ENCODE data around the gene RAPGEFL1.
"Not testable (repeated sequence)": the region's sequence is repeated elsewhere in the genome, so short reads cannot be mapped to it uniquely, and the experiment has no call there.

Gene RAPGEFL1, protein sequence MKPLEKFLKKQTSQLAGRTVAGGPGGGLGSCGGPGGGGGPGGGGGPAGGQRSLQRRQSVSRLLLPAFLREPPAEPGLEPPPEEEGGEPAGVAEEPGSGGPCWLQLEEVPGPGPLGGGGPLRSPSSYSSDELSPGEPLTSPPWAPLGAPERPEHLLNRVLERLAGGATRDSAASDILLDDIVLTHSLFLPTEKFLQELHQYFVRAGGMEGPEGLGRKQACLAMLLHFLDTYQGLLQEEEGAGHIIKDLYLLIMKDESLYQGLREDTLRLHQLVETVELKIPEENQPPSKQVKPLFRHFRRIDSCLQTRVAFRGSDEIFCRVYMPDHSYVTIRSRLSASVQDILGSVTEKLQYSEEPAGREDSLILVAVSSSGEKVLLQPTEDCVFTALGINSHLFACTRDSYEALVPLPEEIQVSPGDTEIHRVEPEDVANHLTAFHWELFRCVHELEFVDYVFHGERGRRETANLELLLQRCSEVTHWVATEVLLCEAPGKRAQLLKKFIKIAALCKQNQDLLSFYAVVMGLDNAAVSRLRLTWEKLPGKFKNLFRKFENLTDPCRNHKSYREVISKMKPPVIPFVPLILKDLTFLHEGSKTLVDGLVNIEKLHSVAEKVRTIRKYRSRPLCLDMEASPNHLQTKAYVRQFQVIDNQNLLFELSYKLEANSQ

DNA sequence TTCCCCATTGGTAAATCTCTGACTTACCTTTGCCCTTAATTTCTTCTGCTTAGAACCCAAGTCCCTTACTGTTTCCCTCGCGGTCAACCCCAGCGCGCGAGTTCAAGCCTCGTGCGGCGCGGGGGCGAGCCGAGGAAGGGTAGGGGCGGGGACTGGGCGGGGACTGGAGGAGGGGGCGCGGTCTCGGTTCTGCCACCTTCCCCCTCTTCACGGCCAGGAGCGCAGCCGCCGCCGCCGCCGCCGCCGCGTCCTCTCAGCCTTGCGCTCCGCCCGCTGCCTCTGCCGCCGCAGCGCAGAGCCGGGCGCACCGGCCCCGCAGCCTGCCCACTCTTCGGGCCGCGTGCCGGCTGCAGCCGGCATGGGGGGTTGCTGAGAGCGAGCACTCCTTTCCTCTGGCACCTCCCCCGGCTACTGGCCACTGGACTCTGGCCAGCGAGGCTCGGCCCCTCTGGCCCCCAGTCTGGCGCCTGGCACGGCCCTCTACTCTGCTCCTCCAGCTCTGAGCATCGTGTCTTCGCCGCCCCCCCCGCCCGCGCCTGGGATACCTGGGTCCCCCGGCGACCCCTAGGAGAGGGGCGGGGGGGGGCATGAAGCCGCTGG is at the start of gene RAPGEFL1:
TSS of gene RAPGEFL1 (plus strand) at position 196 of the 600 bp plus-strand sequence. CDS start at position 588, 392 bp downstream.
- peak; percentile 78 for DNase-seq (ENCODE audit: low spot score)

DNA sequence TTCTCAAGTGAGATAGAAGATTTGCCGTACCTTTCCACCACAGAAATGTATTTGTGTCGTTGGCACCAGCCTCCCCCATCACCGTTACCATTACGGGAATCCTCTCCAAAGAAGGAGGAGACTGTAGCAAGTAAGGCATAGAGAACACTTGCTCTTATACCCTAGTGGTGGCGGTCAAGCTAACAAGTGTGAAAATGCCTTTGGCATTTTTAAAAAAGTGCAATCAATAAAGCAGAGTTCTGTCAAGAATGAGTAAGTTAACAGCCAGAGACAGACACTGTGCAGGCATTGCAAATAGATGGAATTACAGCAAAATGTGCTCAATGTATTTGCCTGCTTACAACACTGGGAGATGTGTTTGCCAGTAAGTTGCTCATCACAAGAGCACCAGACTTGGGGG is 47.8 kb upstream of the RAPGEFL1 start:
- DNase-seq (ENCODE audit: low spot score) = no peak

DNA sequence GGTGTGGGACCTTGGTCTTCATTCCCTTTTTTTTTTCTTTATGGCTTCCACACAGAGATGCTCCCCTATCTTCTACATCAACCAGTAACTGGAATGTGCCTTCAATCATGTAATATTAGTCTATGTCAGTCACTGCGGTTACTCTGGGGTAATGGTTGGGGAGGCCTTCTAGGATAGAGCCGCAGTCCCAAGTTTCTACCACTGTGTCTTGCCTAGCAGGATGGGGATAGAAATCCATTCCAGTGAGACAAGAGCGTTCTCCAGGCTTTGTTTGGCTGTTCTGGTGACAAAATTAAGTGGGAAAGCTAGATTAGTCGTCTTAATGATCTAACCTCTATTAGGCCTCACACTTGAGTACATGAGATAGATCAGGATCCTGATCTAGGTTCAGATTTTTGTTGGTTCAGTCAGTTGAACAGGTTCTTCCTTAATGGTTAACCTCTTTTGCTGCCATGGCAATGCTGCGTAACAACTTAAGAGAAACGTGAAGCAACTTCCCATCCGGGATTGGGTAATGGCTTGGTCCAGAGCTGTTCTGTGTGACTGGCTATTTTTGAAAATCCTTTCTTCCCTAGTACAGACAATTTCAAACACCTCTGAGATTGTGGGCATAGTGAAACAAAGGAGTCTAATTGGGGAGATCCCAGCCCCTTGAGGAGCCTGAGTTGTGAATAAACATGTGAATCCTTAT is 46.8 kb upstream of the RAPGEFL1 start:
- no peak for DNase-seq (ENCODE audit: low spot score)

DNA sequence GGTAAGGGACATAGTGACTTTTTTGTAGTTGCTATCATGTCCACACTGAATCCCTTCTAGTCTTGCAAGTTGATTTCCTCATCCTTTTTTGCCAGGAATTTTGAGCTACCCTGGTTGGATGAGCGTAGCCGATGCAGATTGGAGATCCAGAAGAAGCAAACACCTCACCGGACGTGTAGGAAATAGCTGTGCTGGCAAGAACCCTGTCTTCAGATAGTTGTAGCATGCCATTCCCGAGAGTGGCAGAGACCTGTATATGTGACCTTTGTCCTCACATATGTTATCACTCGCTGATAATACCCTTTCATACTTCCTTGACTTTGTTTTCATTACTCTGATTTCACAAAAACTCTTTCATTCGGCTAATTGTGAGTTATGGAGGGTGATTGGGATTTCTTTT is 43.1 kb upstream of the RAPGEFL1 start:
- no peak for DNase-seq (ENCODE audit: low spot score)

DNA sequence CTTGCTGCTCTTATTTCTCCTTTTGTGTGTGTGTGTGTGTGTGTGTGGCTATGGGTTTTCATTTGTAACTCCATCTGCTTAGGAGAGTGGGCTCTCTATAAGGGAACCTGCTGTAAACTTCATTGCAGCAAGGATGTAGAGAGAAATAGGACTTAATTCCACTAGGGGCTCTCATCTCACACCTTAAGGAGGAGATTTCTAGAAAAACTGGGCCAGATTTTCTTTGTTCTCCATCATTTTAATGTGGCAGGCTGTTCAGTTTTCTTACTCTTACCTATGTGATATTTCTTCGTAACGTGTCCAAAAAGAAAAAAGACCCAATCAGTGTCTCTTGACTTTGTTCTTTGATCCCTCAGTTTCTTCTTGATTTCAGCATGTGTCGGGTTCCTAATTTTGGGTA is 41.5 kb upstream of the RAPGEFL1 start:
- no peak for DNase-seq (ENCODE audit: low spot score)

DNA sequence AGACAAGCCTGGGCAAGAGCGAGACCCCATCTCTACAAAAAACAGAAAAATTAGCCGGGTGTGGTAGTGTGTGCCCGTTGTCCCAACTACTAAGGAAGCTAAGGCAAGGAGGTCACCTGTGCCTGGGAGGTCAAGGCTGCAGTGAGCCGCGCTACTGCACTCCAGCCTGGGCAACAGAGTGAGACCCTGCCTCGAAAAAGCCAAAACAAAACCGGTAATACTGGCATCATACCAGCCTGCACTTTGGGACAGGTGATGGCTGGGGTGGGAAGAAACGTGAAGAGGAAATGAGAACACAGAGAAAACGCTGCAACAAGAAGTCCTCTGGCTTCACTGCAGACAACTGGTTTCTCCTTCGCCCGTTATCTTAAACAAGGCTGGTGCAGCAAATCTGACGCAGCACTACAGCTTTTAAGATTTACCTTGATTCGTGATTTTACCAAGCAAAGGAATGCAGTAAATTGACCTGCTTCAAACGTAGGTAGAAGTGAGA is 37.7 kb upstream of the RAPGEFL1 start:
- no peak for DNase-seq (ENCODE audit: low spot score)

DNA sequence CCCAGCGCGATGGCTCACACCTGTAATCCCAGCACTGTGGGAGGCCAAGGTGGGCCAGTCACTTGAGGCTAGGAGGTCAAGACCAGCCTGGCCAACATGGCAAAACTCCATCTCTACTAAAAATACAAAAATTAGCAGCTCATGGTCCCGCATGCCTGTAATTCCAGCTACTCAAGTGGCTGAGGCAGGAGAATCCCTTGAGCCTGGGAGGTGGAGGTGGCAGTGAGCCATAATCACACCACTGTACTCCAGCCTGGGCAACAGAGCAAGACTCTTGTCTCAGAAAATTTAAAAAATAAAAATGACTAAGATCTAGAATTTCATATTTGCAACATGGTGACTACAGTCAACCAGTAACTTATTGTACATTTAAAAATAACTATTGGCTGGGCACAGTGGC is 34.1 kb upstream of the RAPGEFL1 start:
- DNase-seq (ENCODE audit: low spot score) = not testable (repeated sequence)

DNA sequence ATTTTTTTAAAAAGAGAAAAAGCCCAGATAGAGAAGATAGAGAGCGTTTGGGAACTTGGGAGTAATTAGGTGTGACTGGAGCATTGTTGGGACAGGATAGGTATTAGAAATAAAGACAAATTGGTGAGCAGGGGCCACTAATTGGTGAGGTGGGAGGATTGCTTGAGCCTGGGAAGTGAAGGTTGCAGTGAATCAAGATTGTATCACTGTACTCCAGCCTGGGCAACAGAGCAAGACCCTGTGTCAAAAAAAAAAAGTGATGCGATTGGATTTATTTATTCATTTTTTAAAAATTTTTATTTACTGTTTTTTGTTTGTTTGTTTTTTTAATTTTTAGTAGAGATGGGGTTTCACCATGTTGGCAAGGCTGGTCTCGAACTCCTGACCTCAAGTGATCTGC is 31.8 kb upstream of the RAPGEFL1 start:
- DNase-seq (ENCODE audit: low spot score) = no peak

DNA sequence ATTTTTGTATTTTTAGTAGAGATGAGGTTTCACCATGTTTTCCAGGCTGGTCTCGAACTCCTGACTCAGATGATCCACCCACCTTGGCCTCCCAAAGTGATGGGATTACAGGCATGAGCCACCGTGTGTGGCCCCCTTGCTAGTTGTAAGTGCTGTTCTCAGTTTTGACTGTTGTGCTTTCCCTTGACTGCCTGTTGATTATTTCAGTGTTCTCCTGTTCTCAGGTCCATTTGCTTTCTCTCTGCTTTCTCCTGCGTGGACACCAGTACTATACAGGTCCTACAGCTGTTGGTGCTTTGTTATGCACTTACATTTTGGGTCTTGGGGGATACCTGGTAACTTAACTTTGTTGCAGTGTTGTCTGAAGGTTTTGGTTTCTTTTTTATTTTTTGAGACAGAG is 28.7 kb upstream of the RAPGEFL1 start:
- DNase-seq (ENCODE audit: low spot score) = no peak

DNA sequence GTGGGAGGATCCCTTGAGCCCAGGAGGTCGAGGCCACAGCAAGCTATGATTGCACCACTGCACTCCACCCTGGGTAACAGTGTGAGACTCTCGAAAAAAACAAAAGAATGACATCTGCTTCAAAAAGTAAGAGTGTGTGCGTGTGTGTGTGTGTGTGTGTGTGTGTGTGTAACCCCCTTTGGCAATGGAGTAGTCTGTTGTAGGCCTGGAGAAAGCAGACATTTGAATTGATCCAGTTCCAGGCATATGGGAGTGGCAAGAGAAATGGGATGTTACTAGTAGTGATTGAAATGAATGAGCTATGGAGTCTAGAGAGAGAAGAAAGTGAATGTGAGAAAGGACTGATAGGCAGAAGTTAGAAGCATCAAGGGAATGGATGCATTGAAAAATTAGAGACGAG is 27.0 kb upstream of the RAPGEFL1 start:
- DNase-seq (ENCODE audit: low spot score) = no peak

DNA sequence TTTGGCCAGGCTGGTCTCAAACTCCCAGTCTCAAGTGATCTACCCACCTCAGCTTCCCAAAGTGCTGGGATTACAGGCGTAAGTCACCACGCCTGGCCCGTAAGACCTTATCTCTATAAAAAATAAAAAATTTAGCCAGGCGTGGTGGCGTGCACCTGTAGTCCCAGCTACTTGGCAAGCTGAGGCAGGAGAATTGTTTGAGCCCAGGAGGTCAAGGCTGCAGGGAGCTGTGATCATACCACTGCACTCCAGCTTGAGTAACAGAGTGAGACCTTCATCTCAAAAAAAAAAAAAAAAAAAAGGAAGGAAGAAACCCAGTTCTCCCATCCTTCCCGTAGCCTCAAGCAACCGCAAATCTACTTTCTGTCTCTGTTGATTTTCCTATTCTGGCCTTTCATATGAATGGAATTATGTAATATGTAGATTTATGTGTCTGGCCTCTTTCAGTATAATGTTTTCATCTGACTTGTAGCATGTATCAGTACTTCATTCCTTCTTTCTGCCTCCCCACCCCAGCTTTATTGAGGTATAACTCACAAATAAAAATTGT is 25.8 kb upstream of the RAPGEFL1 start:
- no peak for DNase-seq (ENCODE audit: low spot score)

DNA sequence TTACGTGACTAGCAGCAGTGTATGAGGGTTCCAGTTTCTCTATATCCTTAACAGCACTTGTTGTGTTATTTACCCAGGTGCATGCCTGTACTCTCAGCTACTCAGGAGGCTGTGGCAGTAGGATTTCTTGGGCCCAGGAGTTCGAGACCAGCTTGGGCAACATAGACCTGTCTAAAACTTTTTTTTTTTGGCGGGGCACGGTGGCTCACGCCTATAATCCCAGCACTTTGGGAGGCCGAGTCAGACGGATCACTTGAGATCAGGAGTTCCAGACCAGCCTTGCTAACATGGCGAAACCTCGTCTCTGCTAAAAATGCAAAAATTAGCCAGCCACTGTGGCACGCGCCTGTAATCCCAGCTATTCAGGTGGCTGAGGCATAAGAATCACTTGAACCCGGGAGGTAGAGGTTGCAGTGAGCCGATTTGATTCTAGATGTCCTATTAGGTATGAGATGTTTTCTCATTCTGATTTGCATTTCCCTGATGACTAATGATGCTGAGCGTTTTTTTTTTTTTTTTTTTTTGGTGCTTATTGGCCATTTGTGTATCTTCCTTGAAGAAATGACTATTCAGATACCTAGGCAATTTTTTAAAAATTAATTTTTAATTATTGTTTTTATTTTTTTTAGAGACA is 23.6 kb upstream of the RAPGEFL1 start:
- DNase-seq (ENCODE audit: low spot score) = no peak

DNA sequence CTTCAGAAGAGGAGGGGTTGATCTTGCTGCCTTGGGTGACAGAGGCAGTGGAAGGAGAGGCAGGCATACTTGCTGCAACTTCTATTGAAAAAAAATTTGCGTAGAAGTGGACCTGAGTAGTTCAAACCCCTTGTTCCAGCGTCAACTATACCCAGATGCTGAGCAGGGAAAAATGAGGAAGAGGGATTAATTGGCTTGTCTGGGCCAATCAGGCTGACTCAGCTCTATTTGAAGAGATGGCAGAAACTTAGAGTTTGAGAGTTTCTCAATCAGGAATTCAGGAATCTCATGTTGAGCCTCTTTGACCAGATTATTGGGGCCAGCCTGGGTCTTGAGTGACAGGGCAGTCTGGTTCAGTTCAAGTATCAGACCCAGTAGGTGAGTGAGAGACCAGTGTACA is 19.3 kb upstream of the RAPGEFL1 start:
- no peak for DNase-seq (ENCODE audit: low spot score)

DNA sequence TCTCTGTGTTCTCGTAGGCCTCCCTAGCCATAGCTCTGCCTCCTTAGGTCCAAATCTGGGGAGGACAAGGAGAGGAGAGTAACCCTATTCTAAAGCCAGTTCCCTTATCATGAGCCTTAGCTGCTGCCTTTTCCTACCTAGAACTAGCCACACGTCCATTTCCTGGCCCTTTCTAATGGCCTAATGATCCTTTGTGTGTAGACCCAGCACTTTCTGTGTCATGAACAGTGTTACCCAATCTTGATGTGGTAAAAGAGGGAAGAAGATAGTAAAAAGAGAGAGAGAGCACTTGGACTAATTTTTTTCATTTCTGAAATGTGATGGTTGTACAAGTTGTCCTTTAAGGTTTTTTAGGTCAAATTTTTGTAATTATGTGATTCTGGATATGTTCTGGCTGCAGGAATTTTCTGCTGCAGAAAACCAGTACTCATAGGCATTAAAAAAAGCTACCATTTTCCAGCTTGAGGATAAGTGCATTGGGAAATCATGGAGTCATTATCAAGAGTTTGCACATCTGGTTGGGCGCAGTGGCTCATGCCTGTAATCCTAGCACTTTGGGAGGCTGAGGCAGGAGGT is 18.7 kb upstream of the RAPGEFL1 start:
- no peak for DNase-seq (ENCODE audit: low spot score)

DNA sequence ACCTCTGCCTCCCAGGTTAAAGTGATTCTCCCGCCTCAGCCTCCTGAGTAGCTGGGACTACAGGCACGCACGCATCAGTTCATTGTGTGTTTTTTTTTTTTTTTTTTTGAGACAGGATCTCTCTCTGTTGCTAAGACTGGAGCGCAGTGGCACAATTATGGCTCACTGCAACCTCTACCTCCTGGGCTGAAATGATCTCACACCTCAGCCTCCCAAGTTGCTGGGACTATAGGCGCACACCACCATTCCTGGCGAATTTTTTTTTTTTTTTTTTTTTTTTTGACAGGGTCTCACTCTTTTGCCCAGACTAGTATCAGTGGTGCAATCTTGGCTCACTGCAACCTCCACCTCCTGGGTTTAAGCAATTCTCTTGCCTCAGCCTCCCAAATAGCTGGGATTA is 17.8 kb upstream of the RAPGEFL1 start:
- no peak for DNase-seq (ENCODE audit: low spot score)

DNA sequence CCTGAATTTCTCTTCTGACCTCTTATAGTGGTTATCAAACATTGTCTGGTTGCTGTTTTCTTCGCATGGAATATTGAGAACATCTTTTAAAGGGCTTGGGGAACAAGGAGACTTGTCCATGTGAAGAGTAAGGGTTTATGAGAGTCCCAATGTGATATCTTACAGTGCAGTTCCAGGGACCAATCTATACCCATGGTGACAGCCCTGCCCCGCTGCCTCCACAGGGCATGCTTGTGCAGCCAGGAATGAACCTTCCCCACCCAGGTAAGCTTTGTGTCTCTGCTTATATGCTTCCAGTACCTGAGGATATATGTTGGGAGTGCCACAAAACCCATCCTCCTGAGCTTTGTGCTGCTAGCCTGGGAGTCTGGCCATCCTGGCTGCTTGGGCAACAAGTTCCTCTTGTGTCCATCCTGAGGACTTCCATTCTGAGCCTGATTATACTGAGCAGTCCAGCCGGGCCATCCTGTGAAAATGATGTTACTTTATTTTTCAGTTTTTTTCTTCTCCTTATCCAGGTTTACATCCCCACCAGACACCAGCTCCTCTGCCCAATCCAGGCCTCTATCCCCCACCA is 9.5 kb upstream of the RAPGEFL1 start:
- no peak for DNase-seq (ENCODE audit: low spot score)

DNA sequence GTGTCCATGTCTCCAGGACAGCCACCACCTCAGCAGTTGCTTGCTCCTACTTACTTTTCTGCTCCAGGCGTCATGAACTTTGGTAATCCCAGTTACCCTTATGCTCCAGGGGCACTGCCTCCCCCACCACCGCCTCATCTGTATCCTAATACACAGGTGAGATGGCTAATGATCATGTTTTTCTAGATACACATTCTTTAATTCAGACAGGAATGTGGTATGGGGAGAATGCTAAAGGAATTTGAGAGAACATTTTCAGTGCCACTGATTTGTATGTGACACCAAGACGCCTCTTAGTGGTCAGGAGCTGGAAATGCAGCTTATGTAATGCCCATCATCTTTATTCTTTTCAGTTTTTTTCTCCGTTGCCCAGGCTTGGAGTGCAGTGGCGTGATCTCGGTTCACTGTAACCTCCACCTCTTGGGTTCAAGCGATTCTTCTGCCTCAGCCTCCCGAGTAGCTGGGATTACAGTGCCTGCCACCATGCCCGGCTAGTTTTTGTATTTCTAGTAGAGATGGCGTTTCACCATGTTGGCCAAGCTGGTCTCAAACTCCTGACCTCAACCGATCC is 8.9 kb upstream of the RAPGEFL1 start:
- DNase-seq (ENCODE audit: low spot score) = peak; percentile 64

DNA sequence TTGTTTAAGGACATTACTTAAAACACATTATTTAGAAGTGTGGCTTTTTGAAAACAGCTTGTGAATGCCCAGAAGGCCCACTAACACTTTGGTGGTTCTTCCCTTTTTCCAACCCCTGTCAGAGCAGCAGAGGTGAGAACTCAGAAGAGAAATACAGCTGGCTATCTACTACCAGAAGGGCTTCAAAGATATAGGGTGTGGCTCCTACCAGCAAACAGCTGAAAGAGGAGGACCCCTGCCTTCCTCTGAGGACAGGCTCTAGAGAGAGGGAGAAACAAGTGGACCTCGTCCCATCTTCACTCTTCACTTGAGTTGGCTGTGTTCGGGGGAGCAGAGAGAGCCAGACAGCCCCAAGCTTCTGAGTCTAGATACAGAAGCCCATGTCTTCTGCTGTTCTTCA is 6.9 kb upstream of the RAPGEFL1 start:
- no peak for DNase-seq (ENCODE audit: low spot score)

DNA sequence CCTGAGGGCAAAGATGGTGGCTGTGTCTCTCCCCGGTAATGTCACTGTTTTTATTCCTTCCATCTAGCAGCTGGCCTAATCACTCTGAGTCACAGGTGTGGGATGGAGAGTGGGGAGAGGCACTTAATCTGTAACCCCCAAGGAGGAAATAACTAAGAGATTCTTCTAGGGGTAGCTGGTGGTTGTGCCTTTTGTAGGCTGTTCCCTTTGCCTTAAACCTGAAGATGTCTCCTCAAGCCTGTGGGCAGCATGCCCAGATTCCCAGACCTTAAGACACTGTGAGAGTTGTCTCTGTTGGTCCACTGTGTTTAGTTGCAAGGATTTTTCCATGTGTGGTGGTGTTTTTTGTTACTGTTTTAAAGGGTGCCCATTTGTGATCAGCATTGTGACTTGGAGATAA is 5.5 kb upstream of the RAPGEFL1 start:
- no peak for DNase-seq (ENCODE audit: low spot score)

DNA sequence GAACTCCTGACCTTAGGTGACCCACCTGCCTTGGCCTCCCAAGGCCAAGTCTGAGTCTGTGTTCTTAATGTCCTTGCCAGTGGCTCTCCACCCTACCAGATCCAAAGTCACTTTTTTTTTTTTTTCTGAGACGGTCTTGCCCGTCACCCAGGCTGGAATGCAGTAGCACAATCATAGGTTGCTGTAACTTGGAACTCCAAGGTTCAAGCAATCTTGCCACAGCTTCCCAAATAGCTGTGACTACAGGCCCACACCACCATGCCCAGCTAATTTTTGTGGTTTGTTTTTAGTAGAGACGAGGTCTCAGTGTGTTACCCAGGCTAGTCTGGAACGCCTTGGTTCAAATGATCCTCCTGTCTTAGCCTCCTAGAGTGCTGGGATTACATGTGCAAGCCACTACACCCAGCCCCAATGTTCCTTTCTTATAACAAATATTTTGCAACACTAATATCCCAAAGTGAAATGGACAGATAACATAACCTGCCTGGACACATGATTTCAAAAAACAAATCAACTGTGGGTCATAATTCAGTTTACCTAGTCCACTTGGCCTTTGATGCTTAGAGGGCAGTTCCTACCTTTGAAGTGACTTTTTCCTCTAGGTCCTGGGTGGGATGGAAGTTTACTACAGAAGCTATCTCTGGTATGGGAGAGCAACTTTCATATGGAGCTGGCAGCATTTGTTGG is 4.0 kb upstream of the RAPGEFL1 start:
- no peak for DNase-seq (ENCODE audit: low spot score)
